Prostate gland (tissue), 2 donors: ENCODE results near the gene IL6R.
A peak's percentile ranks its signal among the peaks of the same experiment; 100 is the strongest.

Experiments
- POLR2A ChIP-seq: fragments of 450-650 bp; IDR thresholded peaks from one replicate; pipeline ENCODE4 v1.6.1; 2016; ENCODE audit warnings: antibody characterized with exemption, mild to moderate bottlenecking
- POLR2AphosphoS5 ChIP-seq: sonication (generic); formaldehyde crosslinking; IDR thresholded peaks from one replicate; pipeline ENCODE4 v1.6.1; 2017; ENCODE audit warnings: antibody characterized with exemption
- TF ChIP-seq, protein P1 (sequence below), 4 experiments: fragments of 200-600 bp in 2 of 4; fragments of 450-650 bp in 2 of 4; sonication (generic) in 2 of 4; IDR thresholded peaks; 1 replicate in 3 of 4; 2 replicates in 1 of 4; pipeline ENCODE4 v1.5.1; 2016 to 2019; ENCODE audit warnings: antibody characterized with exemption in 4 of 4, mild to moderate bottlenecking in 2 of 4, moderate library complexity in 2 of 4

DNA sequence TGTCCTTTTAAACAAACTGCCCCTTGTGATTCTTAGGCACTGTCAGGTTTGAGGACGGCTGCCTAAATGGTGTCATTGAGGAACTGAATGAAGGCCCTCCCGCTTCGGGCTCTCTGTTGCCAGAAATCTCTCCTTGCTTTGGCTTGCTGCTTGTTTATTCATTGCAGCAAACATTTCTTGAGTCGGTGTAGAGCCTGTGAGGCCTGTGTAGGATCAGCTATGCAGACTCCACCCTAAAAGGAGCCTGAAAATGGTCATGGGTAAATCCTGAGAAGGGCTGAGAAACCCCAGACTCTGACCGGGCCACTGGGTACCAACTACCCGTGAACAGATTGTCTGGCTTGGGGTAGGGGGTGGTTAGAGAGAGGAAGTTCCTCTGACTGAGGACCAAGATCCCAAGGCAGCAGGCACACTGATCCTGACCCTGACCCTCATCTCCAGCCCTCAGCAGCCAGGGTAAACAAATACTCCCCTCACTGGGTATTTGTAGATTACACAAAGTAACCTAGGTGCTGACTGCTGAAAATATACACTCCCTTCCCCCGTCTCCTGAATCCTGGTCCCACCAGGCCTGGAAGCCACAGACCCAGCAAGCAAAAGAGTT lies 3.1 kb downstream of the IL6R start:
- TF ChIP-seq, protein P1, sequence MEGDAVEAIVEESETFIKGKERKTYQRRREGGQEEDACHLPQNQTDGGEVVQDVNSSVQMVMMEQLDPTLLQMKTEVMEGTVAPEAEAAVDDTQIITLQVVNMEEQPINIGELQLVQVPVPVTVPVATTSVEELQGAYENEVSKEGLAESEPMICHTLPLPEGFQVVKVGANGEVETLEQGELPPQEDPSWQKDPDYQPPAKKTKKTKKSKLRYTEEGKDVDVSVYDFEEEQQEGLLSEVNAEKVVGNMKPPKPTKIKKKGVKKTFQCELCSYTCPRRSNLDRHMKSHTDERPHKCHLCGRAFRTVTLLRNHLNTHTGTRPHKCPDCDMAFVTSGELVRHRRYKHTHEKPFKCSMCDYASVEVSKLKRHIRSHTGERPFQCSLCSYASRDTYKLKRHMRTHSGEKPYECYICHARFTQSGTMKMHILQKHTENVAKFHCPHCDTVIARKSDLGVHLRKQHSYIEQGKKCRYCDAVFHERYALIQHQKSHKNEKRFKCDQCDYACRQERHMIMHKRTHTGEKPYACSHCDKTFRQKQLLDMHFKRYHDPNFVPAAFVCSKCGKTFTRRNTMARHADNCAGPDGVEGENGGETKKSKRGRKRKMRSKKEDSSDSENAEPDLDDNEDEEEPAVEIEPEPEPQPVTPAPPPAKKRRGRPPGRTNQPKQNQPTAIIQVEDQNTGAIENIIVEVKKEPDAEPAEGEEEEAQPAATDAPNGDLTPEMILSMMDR (IDR thresholded peaks at IDR 0.05), result no peak
- TF ChIP-seq POLR2A, result no peak
- peak; percentile 48 for TF ChIP-seq POLR2AphosphoS5
